CD4-positive, alpha-beta T cell treated with Interleukin-4 for 4 hours (primary cell): ENCODE results near the gene PCSK6.
"Not testable (repeated sequence)": the region's sequence is repeated elsewhere in the genome, so short reads cannot be mapped to it uniquely, and the experiment has no call there.

Experiments
- DNase-seq: peaks from one replicate; pipeline ENCODE4 v3.0.0-alpha.2; 2020

PCSK6 gene

DNA sequence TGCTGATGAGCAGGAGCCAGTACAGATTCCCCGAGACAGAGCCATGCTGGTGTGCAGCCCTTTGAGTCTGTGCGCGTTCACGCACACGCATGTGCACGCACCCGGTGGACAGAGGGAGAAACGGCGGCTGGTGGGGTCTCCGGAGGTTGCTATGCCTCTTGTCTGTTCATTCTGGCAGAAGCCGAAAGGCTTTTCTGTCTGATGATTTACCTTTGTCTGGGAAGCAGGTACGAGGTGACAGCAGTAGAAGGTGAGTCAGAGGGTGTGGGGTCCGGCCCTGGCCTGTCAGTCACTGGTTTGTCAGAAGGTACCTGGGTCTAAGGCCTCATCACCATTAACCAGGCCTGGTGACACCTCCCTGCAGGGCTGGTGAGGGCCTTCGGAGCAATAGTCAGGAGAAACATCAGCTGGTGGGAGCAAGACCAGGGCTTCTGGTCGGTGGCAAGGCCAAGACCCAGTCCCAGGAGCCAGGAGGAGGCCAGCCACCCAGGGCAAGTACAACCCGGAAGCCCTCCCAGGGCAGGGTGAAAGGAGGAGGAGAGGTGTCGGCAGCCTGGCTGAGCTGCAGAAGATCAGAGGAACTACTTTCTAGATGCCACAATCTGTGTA is 7.5 kb downstream of the PCSK6 start:
- DNase-seq = no peak

GRCh38 chr15:101481381-101481705 is 8.2 kb downstream of the PCSK6 start:
- no peak for DNase-seq

- DNase-seq = no peak
These were observed 8.7 kb downstream of the PCSK6 start for GRCh38 chr15:101480613-101481380.

GRCh38 chr15:101479851-101480612 is 9.5 kb downstream of the PCSK6 start:
- DNase-seq = no peak

DNA sequence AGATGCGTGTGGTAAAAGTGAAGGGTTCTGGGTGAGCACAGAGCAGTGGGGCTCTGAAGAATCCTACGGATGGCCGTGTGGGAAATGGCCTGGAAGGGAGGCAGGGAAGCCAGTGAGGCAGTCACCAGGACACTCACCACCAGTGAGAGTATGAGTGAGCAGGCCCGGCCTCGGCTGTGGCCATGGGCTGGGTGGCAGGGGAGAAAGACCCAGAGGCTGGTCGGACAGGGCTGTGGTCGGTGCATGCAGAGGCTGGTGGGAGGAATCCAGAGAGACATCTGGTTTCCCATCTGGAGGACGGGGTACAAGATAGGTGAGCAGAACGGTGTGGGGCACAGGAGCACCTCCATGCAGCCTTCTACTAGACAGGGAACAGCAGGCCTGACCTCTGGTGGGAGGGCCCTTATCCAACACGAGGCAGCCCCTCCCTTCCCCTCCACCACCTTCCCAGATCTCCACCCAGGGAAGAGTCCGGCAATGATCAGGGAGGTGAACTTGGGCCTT is 10.1 kb downstream of the PCSK6 start:
- DNase-seq = no peak

DNA sequence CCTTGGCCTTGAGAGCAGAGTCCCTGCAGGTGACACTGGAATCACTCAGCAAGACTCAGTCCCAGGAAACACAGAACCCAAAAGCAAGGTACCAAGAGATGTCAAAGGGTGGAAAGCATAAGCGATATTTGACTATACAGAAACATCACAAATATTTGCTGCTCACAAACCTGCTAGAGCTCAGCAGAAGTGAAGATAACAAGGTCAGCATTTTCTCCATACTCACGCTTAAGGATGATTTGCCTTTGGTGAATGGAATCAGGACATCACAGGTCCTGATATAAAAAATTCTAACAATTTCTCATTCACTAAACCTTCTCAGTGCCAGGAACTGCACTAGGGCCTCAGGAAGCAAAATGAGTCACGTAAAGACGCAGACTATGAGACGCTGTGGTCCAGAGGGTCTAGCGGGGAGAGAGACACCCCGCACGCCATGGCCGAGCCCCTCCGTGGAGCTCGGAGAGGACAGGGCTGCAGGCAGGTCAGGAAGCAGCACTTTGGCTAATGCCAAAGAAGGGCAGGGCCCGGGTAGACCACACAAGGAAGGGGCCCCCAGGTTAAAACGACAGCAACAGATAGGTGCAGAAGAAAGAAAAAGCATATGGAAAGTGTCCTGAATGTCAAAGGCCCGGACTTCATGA is 10.7 kb downstream of the PCSK6 start:
- no peak for DNase-seq

DNA sequence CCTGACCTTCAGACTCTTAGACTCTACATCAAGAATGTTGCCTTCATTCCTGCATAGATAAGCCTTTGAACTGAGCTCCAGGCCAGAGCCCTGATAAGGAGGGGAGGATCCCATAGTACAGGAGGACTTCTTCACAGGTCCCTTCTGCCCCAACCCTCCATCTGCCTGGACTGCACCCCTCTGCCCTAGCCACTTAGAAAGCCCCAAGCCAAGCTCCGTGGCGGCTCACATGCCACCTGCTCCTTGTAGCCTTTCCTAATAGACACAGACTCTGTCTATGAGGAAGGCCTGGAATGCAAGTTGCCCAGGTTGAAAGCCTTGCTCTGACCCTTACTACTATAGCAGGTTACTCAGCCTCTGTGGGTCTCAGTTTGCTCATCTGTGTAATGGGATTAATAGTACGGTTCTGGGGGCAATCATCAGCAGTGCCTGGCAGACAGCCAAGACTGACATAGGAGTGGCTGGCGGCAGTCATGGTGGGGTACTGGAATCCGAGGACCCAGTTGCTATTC is 11.6 kb downstream of the PCSK6 start:
- no peak for DNase-seq

DNA sequence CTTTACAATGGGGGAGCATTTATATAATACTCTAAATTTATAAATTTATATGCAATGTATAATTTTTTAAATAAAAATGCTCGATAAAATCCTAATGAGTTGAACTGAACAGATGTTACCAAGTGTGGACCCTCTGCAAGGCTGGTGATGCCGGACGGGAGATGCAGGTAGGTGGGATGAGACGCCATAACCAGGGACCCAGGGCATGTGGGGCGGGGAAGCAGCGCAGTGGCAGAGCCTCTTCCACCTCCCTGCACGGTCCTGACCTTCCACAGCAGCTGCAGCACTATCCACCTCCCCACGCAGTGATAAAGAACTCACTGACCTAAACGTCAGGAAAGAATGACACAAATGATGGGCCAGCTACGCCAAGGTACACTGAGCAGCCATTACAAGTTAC is 12.8 kb downstream of the PCSK6 start:
- no peak for DNase-seq

DNA sequence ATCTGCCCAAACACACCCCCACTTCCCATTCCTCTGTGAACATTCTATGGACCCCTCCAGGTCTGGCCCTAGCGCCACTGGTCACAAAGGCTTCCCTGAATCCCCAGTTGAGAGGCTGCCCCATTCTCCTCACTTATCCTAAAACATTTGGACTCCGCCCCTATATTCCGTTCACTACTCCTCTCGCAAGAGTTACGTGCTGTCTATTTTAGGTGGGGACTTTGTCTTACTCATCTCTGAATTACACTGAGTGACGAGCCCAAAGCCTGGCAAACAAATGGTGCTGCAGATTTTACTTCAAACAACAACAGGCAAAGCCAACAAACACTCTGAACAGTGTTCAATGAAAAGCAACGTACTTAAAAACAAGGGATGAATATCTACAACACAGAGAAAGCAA is 14.5 kb downstream of the PCSK6 start:
- no peak for DNase-seq

GRCh38 chr15:101474233-101474632 is 15.3 kb downstream of the PCSK6 start:
- no peak for DNase-seq

- DNase-seq = no peak
These were observed 17.5 kb downstream of the PCSK6 start for GRCh38 chr15:101472033-101472432.

DNA sequence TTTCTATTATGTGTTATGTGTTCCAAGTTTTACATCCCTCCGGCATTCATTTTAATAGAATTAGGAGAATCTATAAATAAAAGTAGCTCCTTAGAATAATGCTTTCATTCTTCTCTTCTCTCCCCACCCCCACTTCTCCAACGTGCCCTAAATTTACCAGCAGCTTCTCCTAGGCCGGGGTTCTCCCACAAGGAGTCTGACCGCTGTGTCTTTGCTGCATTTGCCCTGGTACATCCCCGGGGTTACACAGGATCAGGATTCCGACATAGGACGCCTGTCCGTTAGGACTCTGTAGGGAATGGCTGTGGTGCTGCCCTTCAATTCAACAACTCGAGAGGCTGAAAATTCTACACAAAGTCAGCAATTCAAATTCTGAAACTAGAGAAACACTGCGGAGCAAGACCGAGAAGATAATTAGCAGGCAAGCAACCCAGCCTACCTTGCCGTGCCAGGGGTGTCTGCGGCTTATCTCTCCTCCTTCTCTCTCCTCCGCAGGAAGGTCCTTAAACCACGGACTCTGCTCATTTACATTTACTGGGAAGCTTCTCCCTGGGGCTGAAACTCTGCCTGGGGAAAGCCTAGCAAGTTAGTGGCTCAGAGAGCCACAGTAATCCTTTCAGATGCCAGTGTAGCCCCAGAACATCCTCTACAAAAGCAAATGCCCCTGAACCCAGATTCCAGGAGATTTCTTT is 18.8 kb downstream of the PCSK6 start:
- no peak for DNase-seq

GRCh38 chr15:101469520-101470288 is 19.8 kb downstream of the PCSK6 start:
- DNase-seq = no peak

DNA sequence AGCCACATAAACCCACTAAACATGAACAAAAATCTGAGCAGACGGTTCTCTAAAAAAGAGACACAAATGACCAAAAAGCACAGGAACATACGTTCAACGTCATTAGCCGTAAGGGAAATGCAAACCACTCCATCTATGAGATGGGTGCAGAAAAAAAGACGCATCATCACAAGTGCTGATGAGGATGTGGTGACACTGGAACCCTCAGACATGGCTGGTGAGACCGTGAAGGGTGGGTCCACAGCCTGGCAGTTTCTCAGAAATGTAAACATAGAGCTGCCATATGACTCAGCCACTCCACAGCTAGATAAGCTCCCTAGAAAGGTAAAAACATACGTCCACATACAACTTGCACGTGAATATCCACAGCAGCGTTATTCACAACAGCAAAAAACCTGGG is 23.3 kb downstream of the PCSK6 start:
- DNase-seq = no peak

DNA sequence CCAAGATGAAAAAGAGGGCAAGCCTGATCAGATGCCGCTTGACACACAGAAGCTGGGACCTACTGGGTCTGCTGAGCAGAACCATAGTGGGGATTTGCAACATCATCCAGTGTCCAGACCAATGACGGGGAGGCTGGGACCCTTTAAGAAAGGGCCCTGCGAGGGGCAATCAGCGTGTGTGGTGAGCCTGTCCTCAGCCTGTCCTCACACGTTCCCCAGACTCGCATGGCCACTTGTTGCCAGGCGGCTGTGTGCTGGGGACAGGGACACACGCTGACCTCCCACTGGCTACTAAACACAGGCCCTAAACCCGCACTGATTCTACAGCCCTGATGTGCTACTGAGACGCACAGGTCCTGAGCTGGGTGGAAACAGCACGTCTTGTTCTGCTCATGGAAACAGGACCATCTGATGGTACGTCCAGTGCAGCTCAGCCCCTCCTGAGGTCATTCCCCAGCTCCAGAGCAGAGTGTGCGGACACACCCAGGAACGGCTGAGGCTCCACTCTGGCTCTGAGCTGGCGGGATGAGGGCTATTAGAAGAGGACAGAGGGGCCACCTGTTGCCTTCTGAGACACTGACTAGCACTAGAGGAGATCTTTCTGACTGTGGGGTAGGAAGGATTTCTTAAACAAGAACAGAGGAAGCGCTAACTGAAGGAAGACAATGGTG is 24.4 kb downstream of the PCSK6 start:
- DNase-seq = no peak

- DNase-seq = no peak
These were observed 25.1 kb downstream of the PCSK6 start for GRCh38 chr15:101464256-101464998.

DNA sequence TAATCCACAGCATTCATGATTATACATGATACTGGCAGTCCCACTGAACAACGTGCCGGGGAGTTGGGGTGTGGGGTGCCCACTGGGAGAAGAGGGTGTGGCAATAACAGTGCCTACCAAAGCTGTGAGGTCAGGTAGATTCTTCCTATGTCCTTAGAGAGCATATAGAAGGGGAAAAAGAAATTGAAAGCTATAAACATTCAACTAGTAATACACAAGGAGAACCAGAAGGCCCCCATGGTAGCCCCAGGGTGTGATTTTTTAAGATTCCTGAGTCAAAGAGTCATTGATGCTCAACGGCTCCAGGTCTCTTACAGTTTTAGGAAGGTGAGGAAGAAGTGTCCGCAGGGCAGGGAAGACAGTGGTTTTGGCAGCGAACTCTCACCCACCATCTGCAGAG is 25.8 kb downstream of the PCSK6 start:
- DNase-seq = not testable (repeated sequence)

- no peak for DNase-seq
These were observed 26.2 kb downstream of the PCSK6 start for GRCh38 chr15:101463270-101463669.

- DNase-seq = no peak
These were observed 28.4 kb downstream of the PCSK6 start for GRCh38 chr15:101461097-101461496.

GRCh38 chr15:101459579-101460300 is 29.8 kb downstream of the PCSK6 start:
- no peak for DNase-seq
